Left ventricle myocardium inferior (tissue), 1 donor: ENCODE measurements around the gene PTPMT1. TPM values are rescaled to one million over a fixed set of nuclear protein-coding genes. Genes with fewer than 3 reads are reported as not detected.

ENCODE experiments used
- DNase-seq: peaks from one replicate; pipeline ENCODE4 v3.0.0-alpha.2; 2020
- H3K27ac ChIP-seq: fragments of 200-600 bp; replicated peaks from 2 replicates; pipeline ENCODE4 v1.8.0; 2021
- H3K27me3 ChIP-seq: fragments of 200-600 bp; 2 replicates; pipeline ENCODE4 v1.8.0; 2021; ENCODE audit warnings: low read depth
- H3K36me3 ChIP-seq: fragments of 200-600 bp; 2 replicates; pipeline ENCODE4 v1.8.0; 2021
- H3K4me1 ChIP-seq: fragments of 200-600 bp; 2 replicates; pipeline ENCODE4 v1.8.0; 2021
- H3K4me3 ChIP-seq: fragments of 200-600 bp; 2 replicates; pipeline ENCODE4 v1.8.0; 2021; ENCODE audit warnings: mild to moderate bottlenecking, moderate library complexity
- H3K9me3 ChIP-seq: fragments of 200-600 bp; replicated peaks from 2 replicates; pipeline ENCODE4 v1.8.0; 2021
- CTCF ChIP-seq: fragments of 200-600 bp; IDR thresholded peaks from 2 replicates; pipeline ENCODE4 v1.8.0; 2021; ENCODE audit warnings: antibody characterized with exemption, mild to moderate bottlenecking, borderline replicate concordance
- intact Hi-C: fragments of 100-400 bp; cut with micrococcal nuclease; formaldehyde crosslinking; loops from one replicate; pipeline ENCODE4 v1.11.0; 2022
- total RNA-seq: library from RNA; stranded (reverse); fragmentation: NEBNext Ultra II Directional; extraction: Animal tissue kit (Norgen Biotek cat#: 25700); gene quantifications from one replicate; pipeline ENCODE4 v1.2.1, GENCODE V29; 2021
- donor health status: DM: no; HTN: yes; CAD: no; lungs with severe emphysema.

PTPMT1 gene
- total RNA-seq, 1 donor from 2014 or later, result 23.6 TPM

- intact Hi-C loops, result no loop called here
- Histone ChIP-seq H3K27me3 (peaks cover 69% of the 10 kb centered on the region), H3K36me3 (no peaks in the 10 kb centered on the region), H3K9me3 (no peaks in the 10 kb centered on the region), H3K4me3 (no peak overlapping the region), H3K4me1 (peaks cover 37% of the 10 kb centered on the region), H3K27ac (no peak overlapping the region)
- DNase-seq, result no peak
- TF ChIP-seq CTCF, result no peak
Observed at GRCh38 chr11:47591764-47592163, 26.4 kb downstream of the PTPMT1 start.

- DNase-seq, result no peak
- no peaks in the 10 kb centered on the region for H3K9me3 ChIP-seq
- intact Hi-C loops, result no loop called here
- H3K4me3 ChIP-seq, result no peak overlapping the region
- peaks cover 69% of the 10 kb centered on the region for H3K27me3 ChIP-seq
- H3K36me3 ChIP-seq, result no peaks in the 10 kb centered on the region
- no peak overlapping the region for H3K27ac ChIP-seq
- peaks cover 34% of the 10 kb centered on the region for H3K4me1 ChIP-seq
- no peak for TF ChIP-seq CTCF
Observed at GRCh38 chr11:47592251-47592650, 26.9 kb downstream of the PTPMT1 start.

GRCh38 chr11:47592970-47593369 lies 27.6 kb downstream of the PTPMT1 start:
- H3K27me3 ChIP-seq, result peaks cover 69% of the 10 kb centered on the region

GRCh38 chr11:47593492-47593933 lies 28.1 kb downstream of the PTPMT1 start:
- H3K4me1 ChIP-seq, result peaks cover 29% of the 10 kb centered on the region
- no peak for DNase-seq
- intact Hi-C loops, result no loop called here
- no peaks in the 10 kb centered on the region for H3K36me3 ChIP-seq
- peaks cover 69% of the 10 kb centered on the region for H3K27me3 ChIP-seq
- H3K27ac ChIP-seq, result no peak overlapping the region
- TF ChIP-seq CTCF, result no peak
- H3K4me3 ChIP-seq, result peak overlapping the region; percentile 51
- H3K9me3 ChIP-seq, result no peaks in the 10 kb centered on the region

More at GRCh38 chr11:47592970-47593369, 27.6 kb downstream of the PTPMT1 start:
- intact Hi-C loops, result no loop called here
- no peaks in the 10 kb centered on the region for H3K9me3 ChIP-seq
- no peak for TF ChIP-seq CTCF
- DNase-seq, result no peak
- no peak overlapping the region for H3K4me3 ChIP-seq
- H3K4me1 ChIP-seq, result peaks cover 29% of the 10 kb centered on the region
- H3K36me3 ChIP-seq, result no peaks in the 10 kb centered on the region
- H3K27ac ChIP-seq, result no peak overlapping the region

- no peak within 1 kb of the TSS for H3K27ac ChIP-seq
- no peaks in the 10 kb centered on the region for H3K9me3 ChIP-seq
- H3K27me3 ChIP-seq, result peaks cover 64% of the 10 kb centered on the region
- no peak for TF ChIP-seq CTCF
- peaks cover 29% of the 10 kb centered on the region for H3K4me1 ChIP-seq
- no peak for DNase-seq
- no peaks in the 10 kb centered on the region for H3K36me3 ChIP-seq
- intact Hi-C loops, result no loop called here
- peak within 1 kb of the TSS; percentile 51 for H3K4me3 ChIP-seq
Observed at GRCh38 chr11:47593934-47594855, 28.8 kb downstream of the PTPMT1 start, which contains the start of gene C1QTNF4. TSS of gene C1QTNF4 (minus strand) at chr11:47594411. CDS start at chr11:47590810, 3,601 bp downstream.
